ENCODE results near the gene KCNMA1. TPM values are rescaled to one million over a fixed set of nuclear protein-coding genes. Genes with fewer than 3 reads are reported as not detected.
A peak's percentile ranks its signal among the peaks of the same experiment; 100 is the strongest.

Gene KCNMA1
- total RNA-seq, 2 donors from 2014 or later = 29.1 to 37.9 TPM

GRCh38 chr10:77328272-77328816, 309.3 kb downstream of the KCNMA1 start:
- no peaks in the 10 kb centered on the region for H3K4me1 ChIP-seq (replicated peaks)
- no peak for DNase-seq (ENCODE audit: low spot score)
- H3K27me3 ChIP-seq (replicated peaks; ENCODE audit: insufficient read depth) = no peaks in the 10 kb centered on the region
- no peaks in the 10 kb centered on the region for H3K36me3 ChIP-seq
- TF ChIP-seq CTCF (IDR thresholded peaks at IDR 0.05) = no peak
- TF ChIP-seq POLR2A (IDR thresholded peaks at IDR 0.05) = no peak
- TF ChIP-seq POLR2AphosphoS5 (IDR thresholded peaks at IDR 0.05) = no peak
- intact Hi-C loops (cut with DNase I) = no loop called here
- no peak overlapping the region for H3K4me3 ChIP-seq
- no peak overlapping the region for H3K27ac ChIP-seq
- WGBS = 38% methylated on average over 6 of the region's 6 CpGs
- H3K9me3 ChIP-seq = no peaks in the 10 kb centered on the region

- Histone ChIP-seq H3K9me3 (no peaks in the 10 kb centered on the region), H3K36me3 (no peaks in the 10 kb centered on the region), H3K4me3 (no peak overlapping the region), H3K4me1 (replicated peaks) (no peaks in the 10 kb centered on the region), H3K27me3 (replicated peaks; ENCODE audit: insufficient read depth) (no peaks in the 10 kb centered on the region), H3K27ac (no peak overlapping the region)
- 36% methylated on average over 4 of the region's 4 CpGs for WGBS
- intact Hi-C loops (cut with DNase I) = no loop called here
- peak; percentile 14 for DNase-seq (ENCODE audit: low spot score)
- TF ChIP-seq CTCF (IDR thresholded peaks at IDR 0.05) = no peak
- no peak for TF ChIP-seq POLR2AphosphoS5 (IDR thresholded peaks at IDR 0.05)
- TF ChIP-seq POLR2A (IDR thresholded peaks at IDR 0.05) = no peak
These were observed 312.4 kb downstream of the KCNMA1 start for GRCh38 chr10:77325233-77325537.

GRCh38 chr10:77321838-77322237, 315.8 kb downstream of the KCNMA1 start:
- Histone ChIP-seq H3K9me3 (no peaks in the 10 kb centered on the region), H3K4me1 (replicated peaks) (no peaks in the 10 kb centered on the region), H3K27ac (no peak overlapping the region), H3K36me3 (no peaks in the 10 kb centered on the region), H3K27me3 (replicated peaks; ENCODE audit: insufficient read depth) (no peaks in the 10 kb centered on the region), H3K4me3 (no peak overlapping the region)
- 75% methylated on average over 3 of the region's 3 CpGs for whole genome bisulfite sequencing
- intact Hi-C loops (cut with DNase I) = no loop called here
- no peak for DNase-seq (ENCODE audit: low spot score)
- no peak for TF ChIP-seq POLR2A (IDR thresholded peaks at IDR 0.05)
- TF ChIP-seq POLR2AphosphoS5 (IDR thresholded peaks at IDR 0.05) = no peak
- TF ChIP-seq CTCF (IDR thresholded peaks at IDR 0.05) = no peak

- Histone ChIP-seq H3K36me3 (no peaks in the 10 kb centered on the region), H3K9me3 (no peaks in the 10 kb centered on the region), H3K27ac (no peak overlapping the region), H3K4me1 (replicated peaks) (no peaks in the 10 kb centered on the region), H3K27me3 (replicated peaks; ENCODE audit: insufficient read depth) (no peaks in the 10 kb centered on the region), H3K4me3 (no peak overlapping the region)
- TF ChIP-seq CTCF (IDR thresholded peaks at IDR 0.05) (no peak), POLR2A (IDR thresholded peaks at IDR 0.05) (no peak), POLR2AphosphoS5 (IDR thresholded peaks at IDR 0.05) (no peak)
- DNase-seq (ENCODE audit: low spot score) = no peak
- WGBS = 49% methylated on average over 2 of the region's 2 CpGs
- intact Hi-C loops (cut with DNase I) = no loop called here
These were observed 316.6 kb downstream of the KCNMA1 start for GRCh38 chr10:77320971-77321471.

- TF ChIP-seq POLR2A (IDR thresholded peaks at IDR 0.05) (no peak), POLR2AphosphoS5 (IDR thresholded peaks at IDR 0.05) (no peak), CTCF (IDR thresholded peaks at IDR 0.05) (no peak)
- WGBS = 75% methylated on average over 3 of the region's 3 CpGs
- H3K9me3 ChIP-seq = no peaks in the 10 kb centered on the region
- no peaks in the 10 kb centered on the region for H3K4me1 ChIP-seq (replicated peaks)
- no peak overlapping the region for H3K4me3 ChIP-seq
- intact Hi-C loops (cut with DNase I) = no loop called here
- H3K27me3 ChIP-seq (replicated peaks; ENCODE audit: insufficient read depth) = no peaks in the 10 kb centered on the region
- no peaks in the 10 kb centered on the region for H3K36me3 ChIP-seq
- no peak for DNase-seq (ENCODE audit: low spot score)
- H3K27ac ChIP-seq = no peak overlapping the region
These were observed 318.1 kb downstream of the KCNMA1 start for GRCh38 chr10:77319557-77319956.
